Cardiac muscle cell (in vitro differentiated cells and primary cell): Measurements from ENCODE around the gene PADI6. TPM values are rescaled to one million over a fixed set of nuclear protein-coding genes. Genes with fewer than 3 reads are reported as not detected.

Source experiments
- DNase-seq, 2 donors: peaks; one replicate each; pipeline versions ENCODE4 v3.0.0 to v3.0.0-alpha.2; 2010 to 2017; ENCODE audit warnings: low read depth in 1 of 2, low spot score in 1 of 2
- H3K27ac ChIP-seq: fragments of 200-600 bp; sonication (generic); 2 replicates; pipeline ENCODE4 v1.5.1; 2016
- H3K27me3 ChIP-seq: fragments of 200-600 bp; sonication (generic); 2 replicates; pipeline ENCODE4 v1.6.0; 2016; ENCODE audit warnings: control low read depth
- H3K36me3 ChIP-seq: fragments of 200-600 bp; sonication (generic); 2 replicates; pipeline ENCODE4 v1.5.1; 2016; ENCODE audit warnings: control low read depth
- H3K4me1 ChIP-seq: fragments of 200-600 bp; sonication (generic); 2 replicates; pipeline ENCODE4 v1.8.1; 2017; ENCODE audit warnings: low read depth, mild to moderate bottlenecking, mixed run types
- H3K4me3 ChIP-seq: fragments of 200-600 bp; sonication (generic); 2 replicates; pipeline ENCODE4 v1.5.1; 2016; ENCODE audit warnings: mild to moderate bottlenecking
- H3K9me3 ChIP-seq: fragments of 200-600 bp; sonication (generic); 2 replicates; pipeline ENCODE4 v1.5.1; 2017; ENCODE audit warnings: low read depth, mild to moderate bottlenecking, control low read depth
- polyA plus RNA-seq: library from polyadenylated mRNA; unstranded; fragments of >200 nt; fragmentation: Nextera tagmentation; extraction: Ambion mirVana; gene quantifications from 2 replicates; pipeline ENCODE4 v1.2.1, GENCODE V29; 2016
- total RNA-seq: library from RNA; depleted of rRNA; stranded (reverse); fragments of >200 nt; gene quantifications from 2 replicates; pipeline ENCODE4 v1.2.3, GENCODE V29; 2016
- TF ChIP-seq, protein P1 (sequence below): IDR thresholded peaks from 2 replicates; pipeline ENCODE4 v1.5.1; 2012; ENCODE audit warnings: low read depth, mild to moderate bottlenecking, low read length

The PADI6 gene
- total and polyA plus RNA-seq, 2 experiments from 2014 or later: not detected

GRCh38 chr1:17351598-17352324 is 20.2 kb upstream of the PADI6 start:
- Histone ChIP-seq H3K9me3 (no peaks in the 10 kb centered on the region), H3K4me3 (no peak overlapping the region), H3K4me1 (no peaks in the 10 kb centered on the region), H3K27ac (no peak overlapping the region), H3K27me3 (no peaks in the 10 kb centered on the region), H3K36me3 (no peaks in the 10 kb centered on the region)
- no peak for DNase-seq
- TF ChIP-seq, protein P1, sequence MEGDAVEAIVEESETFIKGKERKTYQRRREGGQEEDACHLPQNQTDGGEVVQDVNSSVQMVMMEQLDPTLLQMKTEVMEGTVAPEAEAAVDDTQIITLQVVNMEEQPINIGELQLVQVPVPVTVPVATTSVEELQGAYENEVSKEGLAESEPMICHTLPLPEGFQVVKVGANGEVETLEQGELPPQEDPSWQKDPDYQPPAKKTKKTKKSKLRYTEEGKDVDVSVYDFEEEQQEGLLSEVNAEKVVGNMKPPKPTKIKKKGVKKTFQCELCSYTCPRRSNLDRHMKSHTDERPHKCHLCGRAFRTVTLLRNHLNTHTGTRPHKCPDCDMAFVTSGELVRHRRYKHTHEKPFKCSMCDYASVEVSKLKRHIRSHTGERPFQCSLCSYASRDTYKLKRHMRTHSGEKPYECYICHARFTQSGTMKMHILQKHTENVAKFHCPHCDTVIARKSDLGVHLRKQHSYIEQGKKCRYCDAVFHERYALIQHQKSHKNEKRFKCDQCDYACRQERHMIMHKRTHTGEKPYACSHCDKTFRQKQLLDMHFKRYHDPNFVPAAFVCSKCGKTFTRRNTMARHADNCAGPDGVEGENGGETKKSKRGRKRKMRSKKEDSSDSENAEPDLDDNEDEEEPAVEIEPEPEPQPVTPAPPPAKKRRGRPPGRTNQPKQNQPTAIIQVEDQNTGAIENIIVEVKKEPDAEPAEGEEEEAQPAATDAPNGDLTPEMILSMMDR: no peak

DNA sequence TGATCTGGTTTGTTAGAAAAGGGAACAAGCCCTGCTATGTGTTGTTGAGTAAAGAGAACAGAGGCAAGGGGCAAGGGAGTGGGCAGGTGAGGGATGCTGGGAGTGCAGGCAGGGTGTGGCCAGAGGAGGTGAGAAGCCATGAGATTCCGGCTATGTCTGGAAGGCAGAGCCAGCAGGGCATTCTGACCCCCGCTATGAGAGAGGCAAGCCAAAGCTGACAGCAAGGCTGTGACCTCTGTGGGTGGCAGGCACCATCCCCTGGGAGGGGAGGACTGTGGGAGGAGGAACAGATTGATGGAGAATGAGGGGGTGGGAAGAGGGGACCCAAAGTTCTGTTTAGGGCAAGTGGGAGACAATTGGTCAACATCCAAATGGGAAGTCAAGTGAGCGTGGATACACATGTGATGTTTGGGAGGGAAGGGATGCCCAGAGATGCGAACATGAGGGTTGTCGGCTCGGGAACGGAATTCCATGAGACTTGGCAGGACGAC is 19.5 kb upstream of the PADI6 start:
- Histone ChIP-seq H3K36me3 (no peaks in the 10 kb centered on the region), H3K27ac (no peak overlapping the region), H3K27me3 (no peaks in the 10 kb centered on the region), H3K4me3 (no peak overlapping the region), H3K9me3 (no peaks in the 10 kb centered on the region), H3K4me1 (no peaks in the 10 kb centered on the region)
- TF ChIP-seq, protein P1: no peak
- DNase-seq: no peak

DNA sequence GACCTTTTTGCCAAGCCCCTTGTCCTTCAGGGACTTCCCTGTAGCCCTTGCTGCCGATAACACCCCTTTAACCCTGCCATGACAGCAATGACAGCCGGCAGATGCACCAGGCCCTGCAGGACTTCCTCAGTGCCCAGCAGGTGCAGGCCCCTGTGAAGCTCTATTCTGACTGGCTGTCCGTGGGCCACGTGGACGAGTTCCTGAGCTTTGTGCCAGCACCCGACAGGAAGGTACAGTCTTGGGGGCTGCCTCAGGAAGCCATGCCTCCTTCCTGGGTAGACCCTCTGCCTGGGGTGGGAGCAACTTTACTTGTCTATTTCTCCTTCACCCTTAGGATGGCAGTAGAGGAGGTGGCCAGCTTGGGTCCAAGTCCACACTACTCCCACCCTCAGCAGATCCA is 16.1 kb upstream of the PADI6 start:
- H3K27ac ChIP-seq: no peak overlapping the region
- H3K4me3 ChIP-seq: no peak overlapping the region
- H3K9me3 ChIP-seq: no peaks in the 10 kb centered on the region
- no peak for DNase-seq
- H3K4me1 ChIP-seq: no peaks in the 10 kb centered on the region
- H3K27me3 ChIP-seq: no peaks in the 10 kb centered on the region
- TF ChIP-seq, protein P1: no peak
- no peaks in the 10 kb centered on the region for H3K36me3 ChIP-seq

GRCh38 chr1:17356387-17357026 is 15.5 kb upstream of the PADI6 start:
- no peak for DNase-seq
- Histone ChIP-seq H3K27me3 (no peaks in the 10 kb centered on the region), H3K27ac (no peak overlapping the region), H3K4me3 (no peak overlapping the region), H3K4me1 (no peaks in the 10 kb centered on the region), H3K36me3 (no peaks in the 10 kb centered on the region), H3K9me3 (no peaks in the 10 kb centered on the region)
- TF ChIP-seq, protein P1: no peak

GRCh38 chr1:17358557-17358956 is 13.4 kb upstream of the PADI6 start:
- H3K36me3 ChIP-seq: no peaks in the 10 kb centered on the region
- no peak overlapping the region for H3K27ac ChIP-seq
- no peaks in the 10 kb centered on the region for H3K4me1 ChIP-seq
- H3K27me3 ChIP-seq: no peaks in the 10 kb centered on the region
- DNase-seq: no peak
- H3K4me3 ChIP-seq: no peak overlapping the region
- TF ChIP-seq, protein P1: no peak
- no peaks in the 10 kb centered on the region for H3K9me3 ChIP-seq
